HepG2 (cell line): ENCODE results near the gene ARHGAP12.

Source experiments
- CENPT ChIP-seq: sonication (generic); formaldehyde crosslinking; IDR thresholded peaks from 2 replicates; pipeline ENCODE4 v1.8.0; 2022; ENCODE audit warnings: low read depth, mild to moderate bottlenecking, moderate library complexity, missing genetic modification reagents
- EP300 ChIP-seq, 3 experiments: sonication (generic) in 1 of 3; formaldehyde crosslinking in 1 of 3; IDR thresholded peaks; 2 replicates each; pipeline versions ENCODE4 v1.5.1 to v1.6.1; 2011 to 2020; ENCODE audit warnings: low read depth in 2 of 3, low read length in 2 of 3, borderline replicate concordance in 1 of 3, improper control_type of control experiment in 1 of 3, mild to moderate bottlenecking in 1 of 3, missing genetic modification reagents in 1 of 3, moderate library complexity in 1 of 3
- TARDBP ChIP-seq: sonication (generic); formaldehyde crosslinking; IDR thresholded peaks from 2 replicates; pipeline ENCODE4 v1.8.0; 2022; ENCODE audit warnings: mild to moderate bottlenecking, missing genetic modification reagents
- ZNF138 ChIP-seq: sonication (generic); formaldehyde crosslinking; IDR thresholded peaks from 2 replicates; pipeline ENCODE4 v1.5.0; 2020; ENCODE audit warnings: mild to moderate bottlenecking, low read depth, missing genetic modification reagents
- TF ChIP-seq, protein P1 (sequence below): IDR thresholded peaks from 2 replicates; pipeline ENCODE4 v1.4.0; 2020; ENCODE audit warnings: mild to moderate bottlenecking, missing genetic modification reagents
- TF ChIP-seq, protein P2 (sequence below): sonication (generic); formaldehyde crosslinking; IDR thresholded peaks from 2 replicates; pipeline ENCODE4 v1.5.0; 2020; ENCODE audit warnings: missing genetic modification reagents, mild to moderate bottlenecking, borderline replicate concordance

DNA sequence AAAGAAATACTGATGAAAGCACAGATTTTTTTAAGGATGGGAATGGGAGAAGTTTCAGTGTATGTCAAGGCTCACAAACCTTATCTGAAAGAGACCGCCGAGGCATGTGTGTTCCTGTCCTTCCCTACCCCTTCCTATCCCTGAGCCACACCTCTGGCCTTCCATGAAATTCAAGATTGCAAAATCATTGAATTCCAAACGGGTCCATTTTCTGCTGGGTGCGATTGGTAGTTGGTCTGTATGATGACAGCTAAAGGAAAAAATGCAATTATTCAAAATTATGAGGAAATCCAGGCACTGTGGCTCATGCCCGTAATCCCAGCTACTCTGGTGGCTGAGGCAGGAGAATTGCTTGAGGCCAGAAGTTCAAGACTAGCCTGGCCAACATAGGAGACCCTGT is 170.1 kb downstream of the ARHGAP12 start:
- TF ChIP-seq EP300 (IDR thresholded peaks at IDR 0.05; ENCODE audit: low read depth in 2 of 2, low read length in 2 of 2) (no peak), EP300 (CRISPR knock-in tag; IDR thresholded peaks at IDR 0.05; ENCODE audit: borderline replicate concordance) (no peak), CENPT (CRISPR knock-in tag) (no peak), ZNF138 (CRISPR knock-in tag) (no peak), TARDBP (no peak)
- TF ChIP-seq, protein P1, sequence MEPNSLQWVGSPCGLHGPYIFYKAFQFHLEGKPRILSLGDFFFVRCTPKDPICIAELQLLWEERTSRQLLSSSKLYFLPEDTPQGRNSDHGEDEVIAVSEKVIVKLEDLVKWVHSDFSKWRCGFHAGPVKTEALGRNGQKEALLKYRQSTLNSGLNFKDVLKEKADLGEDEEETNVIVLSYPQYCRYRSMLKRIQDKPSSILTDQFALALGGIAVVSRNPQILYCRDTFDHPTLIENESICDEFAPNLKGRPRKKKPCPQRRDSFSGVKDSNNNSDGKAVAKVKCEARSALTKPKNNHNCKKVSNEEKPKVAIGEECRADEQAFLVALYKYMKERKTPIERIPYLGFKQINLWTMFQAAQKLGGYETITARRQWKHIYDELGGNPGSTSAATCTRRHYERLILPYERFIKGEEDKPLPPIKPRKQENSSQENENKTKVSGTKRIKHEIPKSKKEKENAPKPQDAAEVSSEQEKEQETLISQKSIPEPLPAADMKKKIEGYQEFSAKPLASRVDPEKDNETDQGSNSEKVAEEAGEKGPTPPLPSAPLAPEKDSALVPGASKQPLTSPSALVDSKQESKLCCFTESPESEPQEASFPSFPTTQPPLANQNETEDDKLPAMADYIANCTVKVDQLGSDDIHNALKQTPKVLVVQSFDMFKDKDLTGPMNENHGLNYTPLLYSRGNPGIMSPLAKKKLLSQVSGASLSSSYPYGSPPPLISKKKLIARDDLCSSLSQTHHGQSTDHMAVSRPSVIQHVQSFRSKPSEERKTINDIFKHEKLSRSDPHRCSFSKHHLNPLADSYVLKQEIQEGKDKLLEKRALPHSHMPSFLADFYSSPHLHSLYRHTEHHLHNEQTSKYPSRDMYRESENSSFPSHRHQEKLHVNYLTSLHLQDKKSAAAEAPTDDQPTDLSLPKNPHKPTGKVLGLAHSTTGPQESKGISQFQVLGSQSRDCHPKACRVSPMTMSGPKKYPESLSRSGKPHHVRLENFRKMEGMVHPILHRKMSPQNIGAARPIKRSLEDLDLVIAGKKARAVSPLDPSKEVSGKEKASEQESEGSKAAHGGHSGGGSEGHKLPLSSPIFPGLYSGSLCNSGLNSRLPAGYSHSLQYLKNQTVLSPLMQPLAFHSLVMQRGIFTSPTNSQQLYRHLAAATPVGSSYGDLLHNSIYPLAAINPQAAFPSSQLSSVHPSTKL (CRISPR knock-in tag): no peak
- TF ChIP-seq, protein P2, sequence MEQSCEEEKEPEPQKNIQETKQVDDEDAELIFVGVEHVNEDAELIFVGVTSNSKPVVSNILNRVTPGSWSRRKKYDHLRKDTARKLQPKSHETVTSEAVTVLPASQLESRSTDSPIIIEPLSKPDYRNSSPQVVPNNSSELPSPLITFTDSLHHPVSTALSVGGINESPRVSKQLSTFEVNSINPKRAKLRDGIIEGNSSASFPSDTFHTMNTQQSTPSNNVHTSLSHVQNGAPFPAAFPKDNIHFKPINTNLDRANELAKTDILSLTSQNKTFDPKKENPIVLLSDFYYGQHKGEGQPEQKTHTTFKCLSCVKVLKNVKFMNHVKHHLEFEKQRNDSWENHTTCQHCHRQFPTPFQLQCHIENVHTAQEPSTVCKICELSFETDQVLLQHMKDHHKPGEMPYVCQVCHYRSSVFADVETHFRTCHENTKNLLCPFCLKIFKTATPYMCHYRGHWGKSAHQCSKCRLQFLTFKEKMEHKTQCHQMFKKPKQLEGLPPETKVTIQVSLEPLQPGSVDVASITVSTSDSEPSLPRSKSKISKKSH (CRISPR knock-in tag): no peak
